ENCODE measurements around the gene ZNHIT3.
"Not testable (repeated sequence)": the region's sequence is repeated elsewhere in the genome, so short reads cannot be mapped to it uniquely, and the experiment has no call there.

Gene ZNHIT3

GRCh38 chr17:36484021-36484420 lies 2.5 kb upstream of the ZNHIT3 start:
- not testable (repeated sequence) for DNase-seq (ENCODE audit: low spot score)

- no peak for DNase-seq (ENCODE audit: low spot score)
Observed at GRCh38 chr17:36485027-36485426, 1.5 kb upstream of the ZNHIT3 start.

DNA sequence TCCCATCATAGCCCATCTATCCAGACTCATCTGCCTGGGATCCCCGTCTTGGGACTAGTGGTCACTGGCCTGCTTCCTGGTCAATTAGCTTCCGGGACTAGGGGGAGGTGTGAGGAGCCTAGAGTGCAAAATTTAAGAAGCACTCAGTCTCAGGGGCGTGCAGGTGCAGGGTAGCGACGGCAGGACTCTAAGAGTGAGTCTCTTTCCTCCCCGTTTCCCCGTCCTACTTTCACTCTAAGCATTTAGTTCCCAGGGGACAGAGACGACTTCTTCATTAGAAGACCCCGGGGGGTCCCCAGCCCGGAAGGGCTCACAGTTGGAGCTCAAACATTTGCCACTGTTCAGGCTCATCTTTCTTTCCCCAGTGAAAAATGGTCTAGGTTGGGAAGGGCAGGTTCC lies 677 bp upstream of the ZNHIT3 start:
- DNase-seq (ENCODE audit: low spot score): no peak

GRCh38 chr17:36493956-36494355 lies 7.5 kb downstream of the ZNHIT3 start:
- DNase-seq (ENCODE audit: low spot score): no peak

GRCh38 chr17:36494674-36495073 lies 8.2 kb downstream of the ZNHIT3 start:
- no peak for DNase-seq (ENCODE audit: low spot score)

GRCh38 chr17:36495076-36495578 lies 8.6 kb downstream of the ZNHIT3 start:
- no peak for DNase-seq (ENCODE audit: low spot score)

DNA sequence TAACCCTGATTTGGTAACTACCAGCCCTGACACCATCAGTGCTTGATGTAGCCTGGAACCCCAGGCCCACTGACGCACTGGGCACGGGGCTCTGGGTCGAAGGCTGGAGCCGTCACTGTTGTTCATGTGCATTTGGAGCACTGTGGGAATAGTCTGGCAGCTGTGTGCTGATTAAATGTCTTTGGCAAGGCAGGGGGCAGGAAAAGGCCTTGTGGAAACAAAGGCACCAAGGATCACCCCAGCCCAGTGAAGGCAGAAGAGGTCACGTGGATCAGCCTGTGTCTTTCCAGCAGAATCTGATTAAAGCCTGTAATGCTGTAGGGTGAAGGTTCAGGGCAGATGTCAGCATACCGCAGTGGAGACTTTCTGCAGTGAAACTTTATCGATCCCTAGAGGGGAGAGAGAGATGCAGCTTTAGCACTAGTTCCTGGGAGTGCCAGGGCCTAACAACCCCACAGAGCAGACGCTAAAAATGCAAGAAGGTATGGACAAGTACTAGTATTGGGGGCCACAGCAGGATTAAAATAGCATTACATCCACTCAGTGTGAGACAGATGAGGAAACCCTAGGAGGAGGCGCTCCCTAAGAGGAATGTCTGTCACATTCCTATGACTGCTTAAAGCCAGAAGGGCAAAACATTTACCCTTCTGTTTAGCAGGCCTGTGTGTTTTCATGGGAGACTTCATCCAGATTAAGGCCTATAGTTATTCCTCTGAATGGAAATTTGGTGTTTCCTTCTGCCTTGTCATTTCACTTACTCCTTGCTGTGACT lies 9.7 kb downstream of the ZNHIT3 start:
- no peak for DNase-seq (ENCODE audit: low spot score)

- no peak for DNase-seq (ENCODE audit: low spot score)
Observed at GRCh38 chr17:36498155-36498554, 11.7 kb downstream of the ZNHIT3 start.

DNA sequence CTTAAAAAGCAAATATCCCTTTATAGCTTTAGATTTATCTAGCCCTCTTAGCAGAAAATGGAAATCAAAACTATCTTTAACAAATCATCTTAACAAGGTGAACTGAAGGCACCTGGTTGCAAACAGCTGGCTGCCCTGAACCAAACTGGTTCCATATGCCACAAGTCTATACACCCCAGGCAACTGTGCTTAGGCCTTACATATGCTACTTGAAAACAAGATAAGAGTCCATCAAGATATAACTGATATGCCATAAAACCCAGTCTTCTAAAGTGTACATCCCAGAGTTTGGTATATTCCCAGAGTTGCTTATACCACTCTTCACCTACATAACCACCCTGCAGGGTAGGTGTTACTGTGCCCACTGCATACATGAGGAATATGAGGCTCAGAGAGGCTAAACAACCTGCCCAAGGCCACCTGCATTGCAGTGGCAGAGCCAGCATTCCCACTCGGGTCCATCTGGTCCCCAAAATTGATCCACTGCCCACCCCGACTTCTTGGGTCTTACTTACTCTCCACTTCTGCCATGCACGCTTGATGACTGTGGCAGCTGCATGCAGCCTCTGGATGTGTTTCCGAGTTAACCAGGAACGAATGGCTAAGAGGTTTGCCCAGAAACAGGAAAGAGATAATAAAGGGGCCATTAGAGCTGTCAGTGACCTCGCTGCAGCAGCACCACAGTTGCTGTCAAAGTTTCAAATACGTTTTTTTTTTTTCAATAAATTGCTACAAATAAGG lies 12.2 kb downstream of the ZNHIT3 start:
- DNase-seq (ENCODE audit: low spot score): no peak

DNA sequence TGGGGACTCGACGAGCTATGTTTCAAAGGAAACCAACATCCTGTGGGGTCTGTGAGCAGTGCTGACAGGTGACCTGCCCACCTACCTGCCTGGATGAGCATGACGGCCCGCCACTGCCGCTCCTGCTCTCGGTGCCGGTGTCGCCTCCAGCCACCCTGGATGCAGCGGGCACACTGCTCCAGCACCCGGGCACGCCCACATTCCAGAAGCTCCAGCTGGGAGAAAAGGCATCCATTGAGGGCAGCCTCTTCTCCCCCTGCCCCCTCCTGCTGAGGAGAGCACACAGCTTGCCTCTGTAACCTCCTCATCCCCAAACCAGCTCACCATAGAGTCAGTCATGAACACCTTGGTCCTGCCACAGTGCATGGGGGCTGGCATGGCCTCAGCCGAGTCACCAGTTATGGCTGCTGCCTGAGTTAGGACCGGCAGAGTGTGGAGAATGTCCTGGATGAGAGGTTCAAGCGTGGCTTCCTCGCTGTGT lies 14.3 kb downstream of the ZNHIT3 start:
- no peak for DNase-seq (ENCODE audit: low spot score)

DNA sequence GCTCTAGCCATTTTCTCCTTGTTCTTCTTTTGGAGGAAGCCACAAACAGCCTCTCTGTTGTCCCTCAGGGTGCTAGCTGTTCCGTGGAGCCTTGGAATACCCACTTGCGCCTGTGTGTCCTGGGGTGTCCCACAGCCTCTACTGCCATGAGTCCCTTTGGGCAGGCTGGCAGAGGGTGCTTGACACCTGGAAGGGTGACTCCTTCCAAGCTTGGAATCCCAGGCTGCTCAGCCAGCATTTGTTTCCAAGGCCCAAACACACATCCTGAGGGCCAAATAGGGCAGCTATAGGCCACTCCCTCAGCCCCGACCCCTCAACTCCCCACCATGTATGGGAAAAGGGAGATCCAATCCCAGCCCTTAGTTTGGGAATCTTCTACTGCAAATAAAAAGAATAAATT lies 14.9 kb downstream of the ZNHIT3 start:
- DNase-seq (ENCODE audit: low spot score): no peak

GRCh38 chr17:36501963-36502362 lies 15.5 kb downstream of the ZNHIT3 start:
- no peak for DNase-seq (ENCODE audit: low spot score)

DNA sequence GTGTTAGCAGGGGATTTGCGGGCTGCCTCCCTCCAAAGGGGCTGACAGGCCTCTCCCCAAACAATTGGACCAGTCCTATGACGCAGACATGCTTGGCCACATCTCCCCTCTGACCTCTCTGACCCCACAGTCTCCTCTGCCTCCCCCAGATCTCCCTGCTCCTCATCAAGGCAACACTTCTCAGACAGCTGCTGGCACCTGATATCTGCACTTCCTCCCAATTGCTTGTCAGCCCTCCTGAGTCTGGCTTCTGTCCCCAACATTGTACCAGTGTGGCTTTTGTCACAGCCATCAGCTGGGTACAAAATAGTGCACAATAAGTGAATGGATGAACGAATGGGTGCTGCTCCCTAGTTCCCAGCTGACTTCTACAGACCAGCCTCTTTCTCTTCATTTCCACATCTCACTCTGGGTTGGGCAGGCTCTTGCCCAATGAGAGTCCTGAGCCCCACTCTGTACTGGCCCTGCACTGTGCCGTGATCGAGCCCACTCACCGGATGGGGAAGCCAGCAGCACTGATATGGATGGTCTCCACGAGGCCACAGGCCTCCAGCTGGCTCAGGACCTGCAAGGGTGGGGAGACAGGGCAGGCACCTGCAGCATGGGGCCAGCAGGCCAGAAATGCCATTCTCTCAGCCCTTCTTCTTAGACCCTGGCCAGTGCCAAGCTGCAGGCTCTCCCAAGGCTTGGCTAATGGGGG lies 17.1 kb downstream of the ZNHIT3 start:
- DNase-seq (ENCODE audit: low spot score): no peak

DNA sequence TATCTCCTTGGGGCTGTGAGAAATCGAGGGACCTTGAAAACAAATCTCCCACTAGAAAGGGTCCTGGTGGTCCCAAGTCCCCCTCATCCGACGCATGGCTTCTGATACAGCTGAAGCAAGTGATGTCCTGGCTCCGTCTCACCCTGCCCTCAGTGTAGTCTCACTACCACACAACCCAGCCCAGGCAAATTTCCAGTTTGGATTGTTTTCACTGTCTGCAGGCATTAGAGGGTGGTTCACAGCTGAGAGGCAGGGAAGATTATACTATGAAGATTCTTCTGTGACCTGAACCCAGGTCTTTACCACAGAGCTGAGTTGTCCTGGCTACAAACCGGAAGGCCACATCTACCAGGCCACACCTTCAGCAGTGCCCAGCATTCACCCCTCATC lies 17.7 kb downstream of the ZNHIT3 start:
- DNase-seq (ENCODE audit: low spot score): no peak

DNA sequence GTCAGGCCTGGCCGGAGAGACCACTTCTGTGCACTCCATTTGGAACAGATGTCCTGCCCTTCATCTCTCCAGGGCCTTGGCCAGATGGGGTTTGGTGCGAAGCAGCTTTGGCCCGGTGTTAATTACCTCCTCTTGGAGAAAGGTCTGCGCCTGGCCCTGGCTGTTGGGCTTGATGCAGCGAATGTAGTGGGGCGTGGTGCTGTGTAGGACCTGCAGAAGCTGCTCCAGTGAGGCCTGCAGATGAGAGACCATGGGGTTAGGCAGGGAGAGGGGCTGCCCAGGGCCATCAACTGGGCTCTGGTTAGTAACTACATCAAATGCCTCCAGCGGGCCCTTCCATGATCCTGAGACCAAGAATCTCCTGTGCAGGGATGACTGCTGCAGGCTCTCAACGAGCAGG lies 18.7 kb downstream of the ZNHIT3 start:
- no peak for DNase-seq (ENCODE audit: low spot score)

DNA sequence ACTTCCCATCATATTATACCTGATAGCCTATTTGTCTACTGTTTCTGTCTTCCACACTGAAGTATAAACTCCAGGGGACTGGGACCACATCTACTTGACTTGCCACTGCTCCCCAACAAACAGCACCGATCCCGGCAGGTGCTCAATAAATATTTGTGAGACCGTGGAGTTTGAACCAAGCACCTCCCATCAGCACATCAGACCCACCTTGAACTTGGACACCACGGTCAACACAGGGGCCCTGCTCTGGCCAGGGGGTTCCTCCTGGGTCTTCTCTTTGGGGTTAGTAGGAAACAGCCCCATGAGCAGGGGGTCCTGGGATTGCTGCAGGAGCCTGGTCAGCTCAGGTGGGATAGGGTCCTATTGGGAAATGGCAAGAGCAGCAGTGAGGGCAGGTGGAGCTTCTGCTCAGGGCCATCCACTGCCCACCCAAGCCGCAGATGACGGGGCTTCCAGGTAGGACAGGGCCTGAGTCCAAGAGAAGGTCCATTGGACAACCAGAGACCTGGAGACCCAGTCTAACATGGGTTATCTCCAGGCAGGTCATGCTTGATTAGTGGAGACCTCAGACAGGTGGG lies 19.9 kb downstream of the ZNHIT3 start:
- no peak for DNase-seq (ENCODE audit: low spot score)

DNA sequence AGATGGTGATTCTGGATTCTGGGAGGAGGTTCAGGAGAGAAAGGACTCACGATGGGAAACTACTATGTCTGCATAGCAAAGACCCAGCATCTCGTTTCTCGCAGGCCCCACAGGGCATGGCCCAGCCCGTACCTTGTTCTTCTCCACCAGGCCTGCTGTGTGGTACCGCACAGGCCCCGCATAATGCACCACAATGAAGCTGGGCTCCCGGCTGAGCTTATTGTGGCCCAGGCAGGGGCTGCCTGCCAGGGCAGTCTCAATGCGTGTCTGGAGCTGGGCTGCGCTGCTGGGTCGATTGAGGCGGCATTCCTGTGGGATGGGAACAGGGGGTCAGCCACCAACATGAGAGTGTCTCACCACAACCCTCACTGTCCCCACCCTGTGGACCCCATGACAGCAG lies 20.4 kb downstream of the ZNHIT3 start:
- DNase-seq (ENCODE audit: low spot score): no peak

GRCh38 chr17:36507266-36507665 lies 20.8 kb downstream of the ZNHIT3 start:
- DNase-seq (ENCODE audit: low spot score): no peak

GRCh38 chr17:36508439-36508838 lies 22.0 kb downstream of the ZNHIT3 start:
- not testable (repeated sequence) for DNase-seq (ENCODE audit: low spot score)

DNA sequence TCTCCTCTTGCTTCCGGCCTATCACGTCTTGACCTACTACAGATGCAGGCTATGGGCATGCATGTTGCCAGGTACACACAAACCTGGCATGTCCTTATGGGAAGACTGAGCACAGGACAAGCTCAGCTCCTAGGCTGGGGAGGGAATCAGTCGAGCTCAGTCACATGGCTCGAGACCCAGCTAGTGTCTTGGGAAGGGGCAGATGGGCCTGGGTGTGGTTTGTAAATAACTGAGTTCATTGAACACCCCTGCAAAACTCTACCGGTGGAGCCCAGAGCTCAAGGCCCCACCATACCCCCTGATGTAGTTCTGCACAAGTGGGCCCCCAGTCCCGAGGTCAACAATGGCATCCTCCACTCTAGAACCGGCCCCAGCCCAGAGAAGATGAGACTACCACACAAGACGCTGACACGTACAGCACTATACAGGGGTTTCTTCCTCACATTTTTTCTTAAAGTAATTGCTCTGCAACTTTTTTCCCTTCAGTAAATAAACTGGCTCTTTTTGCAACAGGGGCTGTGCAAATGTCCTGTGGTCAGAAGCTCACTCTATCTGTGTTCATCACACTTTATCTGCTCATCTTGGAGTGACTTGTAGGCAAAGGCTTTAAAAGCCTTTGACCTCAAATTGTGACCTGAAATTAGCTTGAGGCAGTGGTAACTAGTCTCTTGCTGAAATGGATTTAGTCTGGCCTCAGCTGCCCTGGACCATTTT lies 22.9 kb downstream of the ZNHIT3 start:
- DNase-seq (ENCODE audit: low spot score): no peak

GRCh38 chr17:36510636-36511035 lies 24.2 kb downstream of the ZNHIT3 start:
- DNase-seq (ENCODE audit: low spot score): no peak

- DNase-seq (ENCODE audit: low spot score): no peak
Observed at GRCh38 chr17:36511216-36511615, 24.7 kb downstream of the ZNHIT3 start.
